ENCODE data around the gene CACNA2D3.

GRCh38 chr3:54720604-54721003 lies 598.3 kb downstream of the CACNA2D3 start:
- no peak for TF ChIP-seq MXI1 (conservative IDR thresholded peaks at IDR 0.05; ENCODE audit: poor library complexity, severe bottlenecking)
- no peak for TF ChIP-seq EP300 (conservative IDR thresholded peaks at IDR 0.05; ENCODE audit: poor library complexity, severe bottlenecking)
- TF ChIP-seq CTCF (IDR thresholded peaks at IDR 0.05; ENCODE audit: poor library complexity, severe bottlenecking), result no peak
- TF ChIP-seq TAF1 (IDR thresholded peaks at IDR 0.05; ENCODE audit: low read depth), result no peak

All from neural cell (in vitro differentiated cells).